Measurements from ENCODE around the gene FANCC. TPM values are rescaled to one million over a fixed set of nuclear protein-coding genes. Genes with fewer than 3 reads are reported as not detected.
A peak's percentile ranks its signal among the peaks of the same experiment; 100 is the strongest.

FANCC gene
- total RNA-seq, 1 donor from 2014 or later = 7.9 TPM

- Mint-ChIP-seq H3K4me1 (ENCODE audit: low read depth, unreplicated experiment) (peaks cover 17% of the 10 kb centered on the region), H3K9me3 (ENCODE audit: unreplicated experiment) (peaks cover 1% of the 10 kb centered on the region), H3K4me3 (ENCODE audit: unreplicated experiment) (no peak overlapping the region), H3K27ac (ENCODE audit: unreplicated experiment) (no peak overlapping the region), H3K36me3 (ENCODE audit: low read depth, unreplicated experiment) (no peaks in the 10 kb centered on the region), H3K27me3 (ENCODE audit: low read depth, unreplicated experiment) (peaks cover 8% of the 10 kb centered on the region)
- H3K4me2 ChIP-seq (ENCODE audit: low read length) = no peak overlapping the region
- DNase-seq (ENCODE audit: low read depth) (no peak), FAIRE-seq (no peak)
- no peaks in the 10 kb centered on the region for H3K4me1 ChIP-seq (ENCODE audit: insufficient read depth, low read length)
- no peaks in the 10 kb centered on the region for H4K20me1 ChIP-seq (ENCODE audit: insufficient read depth, low read length)
- H2AFZ ChIP-seq (ENCODE audit: low read depth, low read length) = no peak overlapping the region
- no peaks in the 10 kb centered on the region for H3K79me2 ChIP-seq (ENCODE audit: insufficient read depth, low read length)
- TF ChIP-seq EZH2 (IDR thresholded peaks at IDR 0.05; ENCODE audit: insufficient read depth, low read length) = no peak
- TF ChIP-seq, protein P1, sequence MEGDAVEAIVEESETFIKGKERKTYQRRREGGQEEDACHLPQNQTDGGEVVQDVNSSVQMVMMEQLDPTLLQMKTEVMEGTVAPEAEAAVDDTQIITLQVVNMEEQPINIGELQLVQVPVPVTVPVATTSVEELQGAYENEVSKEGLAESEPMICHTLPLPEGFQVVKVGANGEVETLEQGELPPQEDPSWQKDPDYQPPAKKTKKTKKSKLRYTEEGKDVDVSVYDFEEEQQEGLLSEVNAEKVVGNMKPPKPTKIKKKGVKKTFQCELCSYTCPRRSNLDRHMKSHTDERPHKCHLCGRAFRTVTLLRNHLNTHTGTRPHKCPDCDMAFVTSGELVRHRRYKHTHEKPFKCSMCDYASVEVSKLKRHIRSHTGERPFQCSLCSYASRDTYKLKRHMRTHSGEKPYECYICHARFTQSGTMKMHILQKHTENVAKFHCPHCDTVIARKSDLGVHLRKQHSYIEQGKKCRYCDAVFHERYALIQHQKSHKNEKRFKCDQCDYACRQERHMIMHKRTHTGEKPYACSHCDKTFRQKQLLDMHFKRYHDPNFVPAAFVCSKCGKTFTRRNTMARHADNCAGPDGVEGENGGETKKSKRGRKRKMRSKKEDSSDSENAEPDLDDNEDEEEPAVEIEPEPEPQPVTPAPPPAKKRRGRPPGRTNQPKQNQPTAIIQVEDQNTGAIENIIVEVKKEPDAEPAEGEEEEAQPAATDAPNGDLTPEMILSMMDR (IDR thresholded peaks at IDR 0.05; ENCODE audit: insufficient read depth, low read depth, low read length) = no peak
- no peak overlapping the region for H3K9ac ChIP-seq (ENCODE audit: low read length)
- H3K9me3 ChIP-seq (ENCODE audit: insufficient read depth, low read depth, low read length) = no peaks in the 10 kb centered on the region
- no peak overlapping the region for H3K27ac ChIP-seq (ENCODE audit: low read depth, low read length)
- no peaks in the 10 kb centered on the region for H3K36me3 ChIP-seq (ENCODE audit: insufficient read depth, low read length)
- peaks cover 8% of the 10 kb centered on the region for H3K27me3 ChIP-seq (ENCODE audit: insufficient read depth, low read length)
- H3K4me3 ChIP-seq (ENCODE audit: insufficient read depth, low read depth, low read length) = no peak overlapping the region
Measured at GRCh38 chr9:95365766-95366165, 48.3 kb upstream of the FANCC start.

- Histone ChIP-seq H3K4me1 (ENCODE audit: insufficient read depth, low read length) (no peaks in the 10 kb centered on the region), H3K36me3 (ENCODE audit: insufficient read depth, low read length) (no peaks in the 10 kb centered on the region), H3K9me3 (ENCODE audit: insufficient read depth, low read depth, low read length) (no peaks in the 10 kb centered on the region), H3K27me3 (ENCODE audit: insufficient read depth, low read length) (peaks cover 8% of the 10 kb centered on the region), H3K27ac (ENCODE audit: low read depth, low read length) (no peak overlapping the region), H3K79me2 (ENCODE audit: insufficient read depth, low read length) (no peaks in the 10 kb centered on the region), H3K4me3 (ENCODE audit: insufficient read depth, low read depth, low read length) (no peak overlapping the region), H2AFZ (ENCODE audit: low read depth, low read length) (no peak overlapping the region), H3K4me2 (ENCODE audit: low read length) (no peak overlapping the region), H3K9ac (ENCODE audit: low read length) (no peak overlapping the region), H4K20me1 (ENCODE audit: insufficient read depth, low read length) (no peaks in the 10 kb centered on the region)
- FAIRE-seq (no peak), DNase-seq (ENCODE audit: low read depth) (peak; percentile 55)
- Mint-ChIP-seq H3K27ac (ENCODE audit: unreplicated experiment) (peak overlapping the region; percentile 18), H3K27me3 (ENCODE audit: low read depth, unreplicated experiment) (peaks cover 4% of the 10 kb centered on the region), H3K4me1 (ENCODE audit: low read depth, unreplicated experiment) (peaks cover 17% of the 10 kb centered on the region), H3K36me3 (ENCODE audit: low read depth, unreplicated experiment) (no peaks in the 10 kb centered on the region), H3K9me3 (ENCODE audit: unreplicated experiment) (no peaks in the 10 kb centered on the region), H3K4me3 (ENCODE audit: unreplicated experiment) (peak overlapping the region; percentile 47)
- TF ChIP-seq, protein P1 (IDR thresholded peaks at IDR 0.05; ENCODE audit: insufficient read depth, low read depth, low read length) = no peak
- no peak for TF ChIP-seq EZH2 (IDR thresholded peaks at IDR 0.05; ENCODE audit: insufficient read depth, low read length)
Measured at GRCh38 chr9:95363051-95363841, 45.7 kb upstream of the FANCC start.

DNA sequence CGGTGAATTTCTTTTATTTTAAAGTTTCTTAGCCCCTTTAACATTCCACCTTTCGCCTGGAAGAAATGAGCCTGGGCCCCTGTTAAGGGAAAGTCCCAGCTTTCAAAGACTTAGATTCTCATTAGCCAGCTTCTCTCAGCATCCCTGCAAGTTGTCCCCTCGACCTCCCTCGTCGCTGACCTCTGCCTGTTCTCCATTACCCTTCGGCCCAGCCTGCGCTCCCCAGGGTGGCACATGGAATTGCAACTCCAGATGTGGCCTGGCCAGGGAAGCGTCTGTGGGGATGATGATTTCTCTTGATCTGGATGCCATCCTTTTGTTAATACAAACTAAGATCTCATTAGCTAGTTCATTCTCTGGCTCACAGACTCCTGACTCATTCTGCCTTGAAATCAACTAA is 43.4 kb upstream of the FANCC start:
- Histone ChIP-seq H3K79me2 (ENCODE audit: insufficient read depth, low read length) (no peaks in the 10 kb centered on the region), H3K4me2 (ENCODE audit: low read length) (no peak overlapping the region), H3K36me3 (ENCODE audit: insufficient read depth, low read length) (no peaks in the 10 kb centered on the region), H3K4me1 (ENCODE audit: insufficient read depth, low read length) (no peaks in the 10 kb centered on the region), H3K4me3 (ENCODE audit: insufficient read depth, low read depth, low read length) (no peak overlapping the region), H4K20me1 (ENCODE audit: insufficient read depth, low read length) (no peaks in the 10 kb centered on the region), H3K9ac (ENCODE audit: low read length) (no peak overlapping the region), H3K9me3 (ENCODE audit: insufficient read depth, low read depth, low read length) (no peaks in the 10 kb centered on the region), H3K27me3 (ENCODE audit: insufficient read depth, low read length) (peaks cover 5% of the 10 kb centered on the region), H3K27ac (ENCODE audit: low read depth, low read length) (no peak overlapping the region), H2AFZ (ENCODE audit: low read depth, low read length) (no peak overlapping the region)
- Mint-ChIP-seq H3K27me3 (ENCODE audit: low read depth, unreplicated experiment) (peaks cover 8% of the 10 kb centered on the region), H3K36me3 (ENCODE audit: low read depth, unreplicated experiment) (no peaks in the 10 kb centered on the region), H3K27ac (ENCODE audit: unreplicated experiment) (no peak overlapping the region), H3K4me1 (ENCODE audit: low read depth, unreplicated experiment) (peaks cover 14% of the 10 kb centered on the region), H3K4me3 (ENCODE audit: unreplicated experiment) (no peak overlapping the region), H3K9me3 (ENCODE audit: unreplicated experiment) (no peaks in the 10 kb centered on the region)
- FAIRE-seq (no peak), DNase-seq (ENCODE audit: low read depth) (no peak)
- TF ChIP-seq, protein P1 (IDR thresholded peaks at IDR 0.05; ENCODE audit: insufficient read depth, low read depth, low read length) = no peak
- TF ChIP-seq EZH2 (IDR thresholded peaks at IDR 0.05; ENCODE audit: insufficient read depth, low read length) = no peak
